Stimulated activated memory B cell treated with anti-CD40 and anti-IgM and Interleukin-4, amounts not matched to agents 10 μg/mL and 1 μg/mL and 100 μg/mL, for 72 hours (primary cell): ENCODE measurements around the gene ACP4.
"Not testable (repeated sequence)": the region's sequence is repeated elsewhere in the genome, so short reads cannot be mapped to it uniquely, and the experiment has no call there.

Source experiments
- ATAC-seq: fragments of 150-1000 bp; cut with Tn5 transposase; 2 replicates; pipeline ENCODE4 v1.10.0; 2021
- H3K27ac Mint-ChIP-seq: one replicate; pipeline ENCODE4 v1.8.0; 2022; ENCODE audit warnings: mild to moderate bottlenecking, mixed read lengths
- H3K27me3 Mint-ChIP-seq: one replicate; pipeline ENCODE4 v1.8.0; 2022; ENCODE audit warnings: mixed read lengths
- H3K36me3 Mint-ChIP-seq: one replicate; pipeline ENCODE4 v1.8.0; 2022; ENCODE audit warnings: mixed read lengths
- H3K4me1 Mint-ChIP-seq: one replicate; pipeline ENCODE4 v1.8.0; 2022; ENCODE audit warnings: mixed read lengths
- H3K4me3 Mint-ChIP-seq: one replicate; pipeline ENCODE4 v1.8.0; 2022; ENCODE audit warnings: mild to moderate bottlenecking, moderate library complexity, mixed read lengths
- H3K9me3 Mint-ChIP-seq: one replicate; pipeline ENCODE4 v1.8.0; 2022; ENCODE audit warnings: mixed read lengths

ACP4 gene

DNA sequence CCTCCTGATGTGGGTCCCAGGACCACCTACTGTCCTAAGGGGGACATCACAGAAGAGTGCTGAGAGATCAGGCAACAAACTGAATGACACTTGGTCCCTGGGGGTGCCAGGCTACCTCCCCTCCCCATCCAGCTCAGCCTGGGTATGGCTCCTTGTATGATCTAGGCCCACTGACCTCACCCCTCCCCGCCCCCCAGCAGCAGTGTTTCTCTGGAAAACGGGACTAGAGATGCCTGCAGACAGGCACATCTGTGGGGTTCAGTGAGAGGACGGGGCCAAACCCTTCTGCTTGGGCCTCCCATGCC lies 9.3 kb downstream of the ACP4 start:
- no peaks in the 10 kb centered on the region for H3K27me3 Mint-ChIP-seq
- no peak overlapping the region for H3K27ac Mint-ChIP-seq
- H3K4me3 Mint-ChIP-seq = no peak overlapping the region
- H3K36me3 Mint-ChIP-seq = peaks cover 35% of the 10 kb centered on the region
- ATAC-seq = no peak
- H3K4me1 Mint-ChIP-seq = peaks cover 40% of the 10 kb centered on the region
- no peaks in the 10 kb centered on the region for H3K9me3 Mint-ChIP-seq

DNA sequence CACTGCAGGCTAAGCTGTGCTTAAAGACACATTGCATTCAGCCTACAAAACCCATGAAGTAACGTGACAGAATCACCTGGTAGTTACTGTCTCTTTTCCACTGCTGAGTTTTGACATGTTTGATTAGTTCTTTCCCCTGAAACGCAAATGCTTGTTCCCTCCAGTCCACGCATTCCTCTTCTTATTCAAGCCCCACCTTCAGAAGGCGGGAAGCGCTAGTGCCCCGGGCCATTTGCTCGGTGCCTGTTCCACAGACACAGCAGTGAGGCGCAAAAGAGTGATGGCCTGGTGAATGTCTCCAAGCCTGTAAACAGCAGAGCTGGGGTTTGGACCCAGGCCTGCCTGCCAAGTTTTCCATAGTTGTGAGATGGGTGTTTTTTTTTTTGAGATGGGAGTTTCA lies 10.9 kb downstream of the ACP4 start:
- Mint-ChIP-seq H3K4me1 (peaks cover 52% of the 10 kb centered on the region), H3K27me3 (no peaks in the 10 kb centered on the region), H3K36me3 (peaks cover 35% of the 10 kb centered on the region), H3K9me3 (no peaks in the 10 kb centered on the region), H3K27ac (no peak overlapping the region), H3K4me3 (no peak overlapping the region)
- no peak for ATAC-seq

DNA sequence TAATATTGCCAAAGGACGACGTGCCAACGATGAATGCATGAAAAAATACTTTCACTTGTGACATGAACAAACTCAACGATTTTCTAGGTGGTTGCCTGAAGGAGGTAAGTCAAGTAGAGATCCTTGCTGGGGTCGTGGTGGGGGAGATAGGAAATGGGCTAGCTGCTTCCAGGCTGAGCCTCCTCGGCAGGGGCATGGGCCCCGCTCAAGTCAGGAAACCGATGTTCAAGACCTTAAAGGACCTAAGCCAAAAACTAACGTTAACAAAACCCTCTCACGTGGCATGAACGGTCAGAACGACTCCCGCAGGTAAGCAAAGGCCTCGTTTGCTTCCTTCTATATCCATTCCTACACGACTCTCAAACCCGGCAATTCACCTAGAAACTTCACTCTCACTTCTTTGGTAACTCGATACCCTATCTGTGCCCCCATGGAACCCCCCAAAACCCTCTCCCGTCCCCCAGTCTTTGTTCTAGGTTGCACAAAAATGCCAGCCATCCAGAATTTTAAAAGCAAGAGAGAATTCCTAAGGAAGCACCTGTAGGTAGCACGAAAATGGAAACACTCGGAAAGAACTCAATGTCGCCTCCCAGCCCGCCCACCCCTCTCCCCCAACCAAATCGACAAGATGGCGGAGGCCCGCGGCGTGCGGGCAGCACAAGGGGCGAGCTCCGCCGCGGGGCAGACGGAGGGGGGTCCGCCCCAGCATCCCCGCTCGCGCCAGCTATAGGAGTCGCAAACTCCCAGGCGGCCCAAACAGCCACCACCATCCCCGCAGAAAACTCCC lies 13.6 kb downstream of the ACP4 start:
- no peaks in the 10 kb centered on the region for H3K27me3 Mint-ChIP-seq
- H3K27ac Mint-ChIP-seq = peak overlapping the region; percentile 99
- ATAC-seq = peak; percentile 1
- H3K36me3 Mint-ChIP-seq = peaks cover 18% of the 10 kb centered on the region
- H3K9me3 Mint-ChIP-seq = no peaks in the 10 kb centered on the region
- peak overlapping the region; percentile 94 for H3K4me3 Mint-ChIP-seq
- peaks cover 55% of the 10 kb centered on the region for H3K4me1 Mint-ChIP-seq

DNA sequence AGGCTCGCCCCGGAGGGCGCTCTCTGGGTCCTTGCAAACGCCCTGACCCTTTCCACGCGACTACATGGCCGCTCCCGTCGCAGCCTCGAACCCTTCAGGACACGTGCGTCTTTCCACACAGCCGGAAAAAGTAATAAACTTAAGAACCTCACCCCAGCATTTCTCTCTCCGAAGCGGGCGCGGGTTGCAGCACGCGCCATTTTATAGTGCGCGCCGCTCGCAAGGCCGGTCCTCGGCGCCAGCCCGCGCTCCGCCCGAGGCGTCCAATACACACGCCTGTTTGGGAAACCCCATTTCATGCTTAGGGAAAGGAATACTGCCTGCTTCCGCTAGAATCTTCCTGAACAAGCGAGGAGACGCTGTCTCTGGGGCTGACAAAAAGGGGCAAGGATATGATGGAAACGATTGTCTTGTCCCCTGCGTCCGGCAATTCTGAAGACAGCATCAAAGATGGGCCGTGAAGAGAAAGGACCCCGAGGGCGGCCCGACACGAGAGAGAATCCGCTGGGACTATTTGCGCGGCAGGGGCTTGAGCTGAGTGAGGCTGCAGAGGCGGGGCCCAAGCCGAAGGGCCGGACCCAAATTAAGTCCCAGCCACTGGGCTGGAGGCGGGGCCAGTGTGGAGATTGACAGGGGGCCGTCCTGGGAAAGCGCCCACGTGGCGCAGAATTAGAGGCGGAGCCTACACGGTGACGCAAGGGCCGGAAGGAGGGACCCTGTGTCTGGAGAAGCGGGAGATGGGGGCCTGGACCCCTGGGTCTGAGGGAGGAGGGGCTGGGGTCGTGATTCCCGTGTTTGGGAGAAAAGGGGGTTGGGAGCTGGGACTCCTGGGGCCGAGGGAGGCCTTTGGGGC lies 14.4 kb downstream of the ACP4 start:
- peaks cover 55% of the 10 kb centered on the region for H3K4me1 Mint-ChIP-seq
- H3K4me3 Mint-ChIP-seq = peak overlapping the region; percentile 94
- H3K9me3 Mint-ChIP-seq = no peaks in the 10 kb centered on the region
- no peaks in the 10 kb centered on the region for H3K27me3 Mint-ChIP-seq
- peaks cover 15% of the 10 kb centered on the region for H3K36me3 Mint-ChIP-seq
- peak; percentile 99 for ATAC-seq
- H3K27ac Mint-ChIP-seq = peak overlapping the region; percentile 99

DNA sequence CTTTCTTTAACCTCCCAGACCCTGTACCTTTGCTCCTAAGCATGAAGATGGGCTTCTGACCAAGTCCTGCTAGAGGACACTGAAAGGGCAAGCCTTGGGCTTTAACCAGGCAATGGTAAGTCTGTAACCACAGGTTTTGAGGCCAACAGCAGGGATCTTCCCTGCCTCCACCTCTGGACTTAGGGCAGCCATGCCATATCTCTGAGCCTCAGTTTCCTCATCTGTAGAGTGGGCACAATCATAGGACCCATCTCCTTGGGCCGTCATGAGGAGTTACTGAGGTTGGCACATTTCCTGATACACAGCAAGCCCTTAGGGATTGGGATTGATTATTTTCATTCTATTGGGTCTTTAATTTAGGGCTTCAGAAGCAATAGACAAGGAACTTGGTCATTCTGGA lies 18.6 kb downstream of the ACP4 start:
- H3K36me3 Mint-ChIP-seq = no peaks in the 10 kb centered on the region
- H3K4me1 Mint-ChIP-seq = peaks cover 21% of the 10 kb centered on the region
- H3K27ac Mint-ChIP-seq = no peak overlapping the region
- no peak overlapping the region for H3K4me3 Mint-ChIP-seq
- ATAC-seq = no peak
- H3K27me3 Mint-ChIP-seq = peaks cover 9% of the 10 kb centered on the region
- H3K9me3 Mint-ChIP-seq = peaks cover 8% of the 10 kb centered on the region

DNA sequence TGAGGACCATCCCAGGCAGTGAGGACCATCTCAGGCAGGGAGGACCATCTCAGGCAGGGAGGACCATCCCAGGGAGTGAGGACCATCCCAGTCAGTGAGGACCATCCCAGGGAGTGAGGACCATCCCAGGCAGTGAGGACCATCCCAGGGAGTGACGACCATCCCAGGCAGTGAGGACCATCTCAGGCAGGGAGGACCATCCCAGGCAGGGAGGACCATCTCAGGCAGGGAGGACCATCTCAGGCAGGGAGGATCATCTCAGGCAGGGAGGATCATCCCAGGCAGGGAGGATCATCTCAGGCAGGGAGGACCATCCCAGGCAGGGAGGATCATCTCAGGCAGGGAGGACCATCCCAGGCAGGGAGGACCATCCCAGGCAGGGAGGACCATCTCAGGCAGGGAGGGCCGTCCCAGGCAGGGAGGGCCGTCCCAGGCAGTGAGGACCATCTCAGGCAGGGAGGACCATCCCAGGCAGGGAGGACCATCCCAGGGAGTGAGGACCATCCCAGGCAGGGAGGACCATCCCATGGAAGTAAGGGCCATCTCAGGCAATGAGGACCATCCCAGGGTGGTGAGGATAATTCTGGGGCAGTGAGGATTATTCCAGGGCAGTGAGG lies 21.5 kb downstream of the ACP4 start:
- not testable (repeated sequence) for H3K27me3 Mint-ChIP-seq, ATAC-seq, H3K4me1 Mint-ChIP-seq, H3K9me3 Mint-ChIP-seq, H3K36me3 Mint-ChIP-seq, H3K4me3 Mint-ChIP-seq, H3K27ac Mint-ChIP-seq

DNA sequence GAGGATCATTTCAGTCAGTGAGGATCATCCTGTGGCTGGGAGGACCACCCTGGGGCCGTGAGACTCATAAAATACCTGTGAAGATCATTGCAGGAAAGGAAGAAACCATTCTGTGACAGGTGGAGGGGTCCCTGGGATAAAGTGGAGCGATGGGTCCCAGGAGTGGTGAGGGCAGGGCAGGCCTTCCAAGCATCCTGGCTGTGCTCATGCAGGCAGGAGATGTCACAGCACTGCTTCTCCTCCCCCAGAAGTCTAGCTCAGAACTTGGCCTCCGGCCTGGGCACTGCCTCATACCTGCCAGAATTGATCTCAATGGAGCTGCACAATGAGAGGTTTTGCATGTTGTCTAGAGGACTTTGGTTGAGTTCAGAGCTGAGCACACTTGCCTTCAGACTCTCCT lies 22.3 kb downstream of the ACP4 start:
- H3K27me3 Mint-ChIP-seq = peaks cover 9% of the 10 kb centered on the region

DNA sequence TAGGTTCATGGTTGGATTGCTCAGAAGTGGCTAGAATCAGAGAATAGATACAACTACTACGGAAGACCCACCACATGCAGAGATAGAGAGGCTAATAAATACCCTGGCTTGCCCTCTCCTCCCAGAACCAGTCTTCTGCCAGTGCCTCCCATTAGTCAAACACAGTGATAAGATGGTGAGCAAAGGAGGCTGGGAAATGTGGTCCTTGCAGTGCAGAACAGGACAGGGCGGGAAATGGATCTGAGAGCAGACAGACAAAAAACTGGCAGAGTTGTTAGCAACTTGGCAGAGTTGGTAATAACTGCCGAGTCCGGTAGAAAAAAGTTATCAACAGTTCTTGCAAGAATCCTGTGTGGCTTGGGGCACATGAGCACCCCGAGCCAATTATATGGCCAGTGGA lies 24.7 kb downstream of the ACP4 start:
- Mint-ChIP-seq H3K4me1 (peaks cover 38% of the 10 kb centered on the region), H3K9me3 (peaks cover 5% of the 10 kb centered on the region), H3K27ac (no peak overlapping the region), H3K4me3 (no peak overlapping the region), H3K27me3 (peaks cover 9% of the 10 kb centered on the region), H3K36me3 (no peaks in the 10 kb centered on the region)
- ATAC-seq = no peak

More for the DNA sequence above, 22.3 kb downstream of the ACP4 start:
- peaks cover 15% of the 10 kb centered on the region for H3K4me1 Mint-ChIP-seq
- no peak overlapping the region for H3K4me3 Mint-ChIP-seq
- no peaks in the 10 kb centered on the region for H3K36me3 Mint-ChIP-seq
- peaks cover 8% of the 10 kb centered on the region for H3K9me3 Mint-ChIP-seq
- no peak for ATAC-seq
- no peak overlapping the region for H3K27ac Mint-ChIP-seq

DNA sequence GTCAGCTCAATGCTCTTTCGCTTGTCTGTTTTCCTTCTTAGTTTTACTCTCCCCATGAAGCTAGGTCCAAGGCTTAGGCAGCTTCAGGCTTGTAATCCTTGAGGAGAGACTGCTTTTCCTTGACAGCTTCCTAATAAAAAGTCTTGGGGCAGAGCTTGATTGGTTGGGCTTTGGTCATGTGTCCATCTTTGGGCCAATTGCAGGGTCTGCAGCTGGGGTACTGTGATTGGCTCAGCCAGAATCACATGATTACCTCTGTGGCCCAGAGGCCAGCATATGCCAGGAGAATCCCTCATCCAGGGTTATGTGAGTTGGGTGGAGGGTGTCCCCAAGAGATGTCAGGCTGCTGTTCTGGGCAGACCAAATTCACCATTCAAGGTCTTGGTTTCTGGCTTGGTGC lies 25.2 kb downstream of the ACP4 start:
- H3K4me1 Mint-ChIP-seq = peaks cover 43% of the 10 kb centered on the region
- peaks cover 5% of the 10 kb centered on the region for H3K27me3 Mint-ChIP-seq
- H3K4me3 Mint-ChIP-seq = no peak overlapping the region
- H3K9me3 Mint-ChIP-seq = peaks cover 2% of the 10 kb centered on the region
- H3K27ac Mint-ChIP-seq = no peak overlapping the region
- no peak for ATAC-seq
- no peaks in the 10 kb centered on the region for H3K36me3 Mint-ChIP-seq

DNA sequence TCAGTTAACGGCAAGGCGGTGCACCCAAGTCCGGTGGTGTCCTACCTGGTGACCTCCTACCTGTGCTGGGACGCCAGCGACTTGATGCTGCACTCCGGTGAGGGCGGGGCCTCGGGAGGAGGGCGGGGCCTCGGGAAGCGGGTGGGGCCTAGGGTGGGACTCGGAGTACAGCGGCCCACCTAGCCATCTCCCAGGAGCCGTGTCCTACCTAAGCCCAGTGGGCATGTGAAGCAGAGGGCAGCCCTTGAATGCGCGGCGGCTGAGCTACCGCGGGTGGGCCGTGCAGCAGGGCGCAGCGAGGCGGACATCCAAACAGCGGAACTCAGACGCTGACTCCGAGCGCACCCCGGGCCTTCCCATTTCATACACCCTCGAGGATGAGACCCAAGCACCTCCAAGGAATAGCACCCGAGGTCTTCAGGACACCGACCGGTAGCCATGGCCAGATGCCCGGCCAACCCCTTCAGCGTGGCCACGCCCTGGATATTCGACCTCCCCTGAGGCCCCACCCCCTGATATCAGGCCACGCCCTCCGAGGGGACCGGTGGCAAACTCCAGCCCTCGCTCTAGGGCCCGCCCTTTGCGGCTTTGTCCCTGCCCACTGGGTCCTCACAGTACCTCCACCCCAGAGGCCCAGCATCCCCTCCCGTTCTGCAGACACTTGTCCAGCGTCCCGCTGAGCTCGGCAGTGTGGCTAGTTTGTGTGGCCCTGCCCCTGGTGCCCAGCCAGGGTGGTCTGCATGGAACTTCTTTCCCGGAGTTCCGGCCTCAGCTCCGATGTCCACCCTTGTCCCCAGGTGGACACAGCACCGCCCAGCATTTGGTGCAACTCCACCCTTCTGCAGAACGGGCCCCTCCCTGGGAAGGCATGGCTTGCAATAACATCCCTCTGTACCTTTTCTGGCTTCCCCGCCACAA lies 28.0 kb downstream of the ACP4 start:
- peak overlapping the region; percentile 71 for H3K4me3 Mint-ChIP-seq
- H3K36me3 Mint-ChIP-seq = no peaks in the 10 kb centered on the region
- ATAC-seq = peak; percentile 75
- peaks cover 71% of the 10 kb centered on the region for H3K4me1 Mint-ChIP-seq
- peaks cover 23% of the 10 kb centered on the region for H3K27me3 Mint-ChIP-seq
- no peaks in the 10 kb centered on the region for H3K9me3 Mint-ChIP-seq
- H3K27ac Mint-ChIP-seq = peak overlapping the region; percentile 75

DNA sequence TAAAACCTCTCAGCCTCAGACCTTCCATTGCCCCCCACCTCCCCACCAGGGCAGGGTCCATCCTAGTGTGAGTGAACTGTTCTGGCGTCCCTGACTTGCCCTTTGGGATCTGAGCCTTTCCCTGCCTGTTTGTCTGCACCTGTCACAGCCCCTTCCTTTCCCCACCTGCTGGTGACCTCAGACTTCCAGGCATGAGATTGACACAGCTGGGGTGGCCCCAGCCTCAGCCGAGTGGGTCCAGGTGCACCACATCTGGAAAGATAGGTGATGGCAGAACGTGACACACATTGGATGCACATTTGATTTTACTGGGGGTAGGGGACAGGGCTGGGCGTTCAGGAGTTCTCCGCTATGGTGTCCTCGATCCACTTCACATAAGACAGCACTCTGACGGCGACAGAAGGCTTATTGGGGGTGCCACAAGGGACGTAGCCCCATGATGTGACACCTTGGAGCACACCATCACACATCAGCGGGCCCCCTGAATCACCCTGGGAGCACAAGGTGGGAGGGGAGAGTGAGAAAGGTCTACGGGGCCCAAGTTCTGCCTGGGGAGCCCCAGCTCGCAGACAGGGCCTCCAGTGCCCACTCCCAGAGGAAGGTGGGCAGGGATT lies 28.8 kb downstream of the ACP4 start:
- peaks cover 79% of the 10 kb centered on the region for H3K4me1 Mint-ChIP-seq
- H3K4me3 Mint-ChIP-seq = peak overlapping the region; percentile 71
- ATAC-seq = no peak
- H3K36me3 Mint-ChIP-seq = no peaks in the 10 kb centered on the region
- peaks cover 23% of the 10 kb centered on the region for H3K27me3 Mint-ChIP-seq
- no peaks in the 10 kb centered on the region for H3K9me3 Mint-ChIP-seq
- peak overlapping the region; percentile 75 for H3K27ac Mint-ChIP-seq

DNA sequence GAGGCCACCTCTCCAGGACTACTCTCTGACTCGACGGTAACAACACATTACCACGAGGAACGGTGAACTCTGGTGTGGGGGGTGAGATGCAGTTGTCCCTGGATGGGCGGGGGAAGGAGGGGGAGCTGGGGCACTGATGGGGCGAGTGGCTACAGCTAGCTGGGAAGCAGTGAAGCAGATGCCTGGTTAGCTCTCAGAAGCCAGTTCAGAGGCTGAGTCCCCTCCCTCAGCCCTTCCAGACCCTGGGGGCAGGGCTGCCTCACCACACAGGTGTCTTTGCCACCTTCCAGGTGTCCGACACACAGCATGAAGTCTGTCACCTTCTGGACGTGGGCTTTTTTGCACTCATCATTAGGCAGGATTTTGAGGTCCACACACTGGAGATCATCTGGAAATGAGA lies 29.4 kb downstream of the ACP4 start:
- H3K27ac Mint-ChIP-seq = peak overlapping the region; percentile 75
- H3K4me3 Mint-ChIP-seq = peak overlapping the region; percentile 71
- H3K9me3 Mint-ChIP-seq = no peaks in the 10 kb centered on the region
- no peak for ATAC-seq
- no peaks in the 10 kb centered on the region for H3K36me3 Mint-ChIP-seq
- H3K4me1 Mint-ChIP-seq = peaks cover 80% of the 10 kb centered on the region
- H3K27me3 Mint-ChIP-seq = peaks cover 23% of the 10 kb centered on the region

DNA sequence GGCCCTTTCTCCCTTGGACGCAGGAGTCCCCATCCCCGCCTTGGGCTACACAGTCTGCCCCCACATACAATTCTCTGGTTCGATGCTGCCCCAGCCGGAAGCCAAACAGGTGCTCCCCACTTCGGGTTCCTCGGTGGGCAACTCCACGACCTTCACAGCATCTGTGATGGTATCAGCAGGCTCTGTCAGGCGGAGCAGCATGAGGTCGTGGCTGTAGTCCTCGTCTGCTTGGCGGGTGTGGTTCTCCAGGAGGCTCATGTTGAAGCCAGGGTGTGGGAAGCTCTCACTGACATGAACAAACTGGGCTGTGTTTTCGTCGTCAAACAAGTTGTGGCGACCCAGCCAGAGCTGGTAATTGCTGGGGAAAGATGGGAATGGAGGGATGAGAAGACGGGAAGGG lies 29.9 kb downstream of the ACP4 start:
- Mint-ChIP-seq H3K4me3 (peak overlapping the region; percentile 71), H3K27ac (peak overlapping the region; percentile 75), H3K36me3 (no peaks in the 10 kb centered on the region), H3K9me3 (no peaks in the 10 kb centered on the region), H3K27me3 (peaks cover 23% of the 10 kb centered on the region), H3K4me1 (peaks cover 80% of the 10 kb centered on the region)
- ATAC-seq = no peak

DNA sequence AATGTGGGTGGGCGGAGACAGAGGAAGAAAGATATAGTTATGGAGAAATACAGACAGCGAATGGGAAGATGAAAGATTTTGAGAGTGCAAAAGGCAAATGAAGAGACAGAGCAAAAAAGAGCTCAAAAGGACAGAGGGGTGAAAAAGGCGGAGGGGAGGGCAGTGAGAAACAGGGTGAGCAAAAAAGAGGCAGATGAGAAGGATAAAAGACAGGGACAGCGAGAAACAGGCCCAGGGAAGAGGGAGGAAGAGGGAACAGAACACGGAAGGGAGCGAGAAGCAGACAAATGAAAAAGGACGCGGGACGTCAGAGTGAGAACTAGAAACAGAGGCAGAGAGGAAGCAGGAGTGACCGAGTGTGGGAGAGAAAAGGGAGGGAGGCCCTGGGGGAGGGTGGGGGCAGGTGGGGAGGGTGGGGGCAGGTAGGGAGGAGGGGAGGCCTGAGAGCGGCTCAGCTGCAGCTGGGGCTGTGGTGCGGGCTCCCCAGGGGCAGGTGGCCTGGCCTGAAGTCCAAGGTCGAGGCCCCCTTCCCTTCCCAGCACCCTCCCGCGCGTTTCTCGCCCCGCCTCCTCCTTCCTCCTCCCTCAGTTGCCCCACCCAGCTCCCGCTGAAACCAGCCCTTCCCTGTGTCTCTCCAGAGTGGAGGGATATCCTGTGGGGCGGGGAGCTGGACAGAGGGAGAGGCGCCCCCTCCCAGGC lies 30.5 kb downstream of the ACP4 start:
- ATAC-seq = no peak
- Mint-ChIP-seq H3K9me3 (no peaks in the 10 kb centered on the region), H3K27me3 (peaks cover 23% of the 10 kb centered on the region), H3K36me3 (no peaks in the 10 kb centered on the region), H3K27ac (peak overlapping the region; percentile 75), H3K4me3 (peak overlapping the region; percentile 71), H3K4me1 (peaks cover 80% of the 10 kb centered on the region)
